ENCODE data around the gene FAM184B. TPM values are rescaled to one million over a fixed set of nuclear protein-coding genes. Genes with fewer than 3 reads are reported as not detected.
"Not testable (repeated sequence)": the region's sequence is repeated elsewhere in the genome, so short reads cannot be mapped to it uniquely, and the experiment has no call there.

FAM184B gene
- total RNA-seq, 1 donor from 2014 or later, result not detected

- no peak for DNase-seq (ENCODE audit: extremely low read depth, low read depth, low spot score)
Observed at GRCh38 chr4:17690135-17690534, 91.3 kb downstream of the FAM184B start.

GRCh38 chr4:17688011-17688441 lies 93.4 kb downstream of the FAM184B start:
- no peak for DNase-seq (ENCODE audit: extremely low read depth, low read depth, low spot score)

- DNase-seq (ENCODE audit: extremely low read depth, low read depth, low spot score), result no peak
Observed at GRCh38 chr4:17687237-17687857, 94.1 kb downstream of the FAM184B start.

- DNase-seq (ENCODE audit: extremely low read depth, low read depth, low spot score), result not testable (repeated sequence)
Observed at GRCh38 chr4:17684648-17685047, 96.8 kb downstream of the FAM184B start.

GRCh38 chr4:17682222-17682566 lies 99.2 kb downstream of the FAM184B start:
- DNase-seq (ENCODE audit: extremely low read depth, low read depth, low spot score), result no peak

GRCh38 chr4:17681281-17682221 lies 99.9 kb downstream of the FAM184B start:
- DNase-seq (ENCODE audit: extremely low read depth, low read depth, low spot score), result no peak

GRCh38 chr4:17680559-17681280 lies 100.7 kb downstream of the FAM184B start:
- no peak for DNase-seq (ENCODE audit: extremely low read depth, low read depth, low spot score)

- no peak for DNase-seq (ENCODE audit: extremely low read depth, low read depth, low spot score)
Observed at GRCh38 chr4:17670423-17670822, 111.0 kb downstream of the FAM184B start.

- no peak for DNase-seq (ENCODE audit: extremely low read depth, low read depth, low spot score)
Observed at GRCh38 chr4:17667653-17668201, 113.7 kb downstream of the FAM184B start.

GRCh38 chr4:17667253-17667652 lies 114.2 kb downstream of the FAM184B start:
- DNase-seq (ENCODE audit: extremely low read depth, low read depth, low spot score), result no peak

- no peak for DNase-seq (ENCODE audit: extremely low read depth, low read depth, low spot score)
Observed at GRCh38 chr4:17665852-17666251, 115.6 kb downstream of the FAM184B start.

GRCh38 chr4:17665346-17665745 lies 116.1 kb downstream of the FAM184B start:
- no peak for DNase-seq (ENCODE audit: extremely low read depth, low read depth, low spot score)

- DNase-seq (ENCODE audit: extremely low read depth, low read depth, low spot score), result no peak
Observed at GRCh38 chr4:17664755-17665154, 116.7 kb downstream of the FAM184B start.

GRCh38 chr4:17662694-17663093 lies 118.7 kb downstream of the FAM184B start:
- no peak for DNase-seq (ENCODE audit: extremely low read depth, low read depth, low spot score)

- not testable (repeated sequence) for DNase-seq (ENCODE audit: extremely low read depth, low read depth, low spot score)
Observed at GRCh38 chr4:17659196-17659595, 122.2 kb downstream of the FAM184B start.

- DNase-seq (ENCODE audit: extremely low read depth, low read depth, low spot score), result no peak
Observed at GRCh38 chr4:17657849-17658248, 123.6 kb downstream of the FAM184B start.

GRCh38 chr4:17657090-17657489 lies 124.3 kb downstream of the FAM184B start:
- no peak for DNase-seq (ENCODE audit: extremely low read depth, low read depth, low spot score)

- DNase-seq (ENCODE audit: extremely low read depth, low read depth, low spot score), result no peak
Observed at GRCh38 chr4:17654701-17655100, 126.7 kb downstream of the FAM184B start.

GRCh38 chr4:17650406-17650805 lies 131.0 kb downstream of the FAM184B start:
- no peak for DNase-seq (ENCODE audit: extremely low read depth, low read depth, low spot score)

GRCh38 chr4:17647927-17648326 lies 133.5 kb downstream of the FAM184B start:
- DNase-seq (ENCODE audit: extremely low read depth, low read depth, low spot score), result no peak

GRCh38 chr4:17647176-17647806 lies 134.1 kb downstream of the FAM184B start:
- no peak for DNase-seq (ENCODE audit: extremely low read depth, low read depth, low spot score)
